Measurements from ENCODE around the gene OGG1. TPM values are rescaled to one million over a fixed set of nuclear protein-coding genes. Genes with fewer than 3 reads are reported as not detected.

Gene OGG1
- total and polyA plus RNA-seq, 9 of the 15 experiments (the other 6 are each of a cell fraction or from before 2014, with no cell fraction given): 6.6 to 33.0 (median 24.4) TPM

DNA sequence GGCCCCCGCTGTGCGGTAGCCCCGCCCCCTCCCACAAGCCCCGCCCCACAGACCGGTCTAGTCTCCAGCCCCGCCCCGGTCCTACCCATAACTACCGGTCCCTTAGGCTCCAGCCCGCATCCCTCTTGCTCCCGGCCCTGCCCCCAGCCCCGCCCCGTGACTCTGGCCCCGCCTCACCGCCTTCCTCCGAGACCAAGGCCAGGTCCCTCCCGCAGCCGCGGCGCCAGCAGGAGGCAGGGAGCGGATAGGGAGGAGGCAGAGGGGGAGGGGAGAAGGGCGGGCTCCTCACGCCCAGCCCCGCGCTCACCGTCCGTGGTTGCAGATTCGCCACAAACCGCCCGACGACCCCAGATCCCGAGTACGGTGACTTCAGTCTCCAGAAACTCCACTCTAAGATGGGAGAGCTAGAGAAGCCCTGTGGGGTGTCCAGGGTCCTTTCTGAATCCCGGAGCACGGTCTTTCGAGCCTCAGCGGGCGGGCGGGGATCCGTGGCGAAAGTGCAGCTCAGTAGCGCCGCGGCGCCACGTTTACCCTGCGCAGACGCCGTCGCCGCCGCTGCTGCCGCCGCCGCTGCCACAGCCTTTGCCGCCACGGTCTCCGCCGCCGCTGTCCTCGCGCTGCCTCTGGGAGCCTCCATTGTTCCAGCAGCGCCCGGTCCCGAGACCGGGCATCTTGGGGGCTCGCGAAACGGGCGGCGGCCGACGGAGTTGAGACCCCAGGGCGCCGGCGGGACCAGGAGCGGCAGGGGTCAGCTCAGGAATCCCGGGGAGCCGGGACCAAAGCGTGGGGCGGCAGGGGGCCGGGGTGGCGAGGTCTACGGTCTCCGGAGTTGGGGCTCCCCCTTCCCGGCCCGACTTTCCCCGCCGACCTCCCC is 18.3 kb upstream of the OGG1 start, which contains the start of gene BRPF1 (continued):
- no peak for TF ChIP-seq CBX2 (IDR thresholded peaks at IDR 0.05; ENCODE audit: insufficient read depth, low read length, poor library complexity, severe bottlenecking)
- no peak for TF ChIP-seq COPS2 (conservative IDR thresholded peaks at IDR 0.05)
- peak; percentile 76 for TF ChIP-seq EGR1 (conservative IDR thresholded peaks at IDR 0.05)
- TF ChIP-seq ZNF324 (CRISPR knock-in tag; IDR thresholded peaks at IDR 0.05): no peak
- peak; percentile 64; the same call in 1 of the 2 replicates for TF ChIP-seq GTF2F1 (IDR thresholded peaks at IDR 0.05; ENCODE audit: low read depth, low read length)
- TF ChIP-seq, protein P1, sequence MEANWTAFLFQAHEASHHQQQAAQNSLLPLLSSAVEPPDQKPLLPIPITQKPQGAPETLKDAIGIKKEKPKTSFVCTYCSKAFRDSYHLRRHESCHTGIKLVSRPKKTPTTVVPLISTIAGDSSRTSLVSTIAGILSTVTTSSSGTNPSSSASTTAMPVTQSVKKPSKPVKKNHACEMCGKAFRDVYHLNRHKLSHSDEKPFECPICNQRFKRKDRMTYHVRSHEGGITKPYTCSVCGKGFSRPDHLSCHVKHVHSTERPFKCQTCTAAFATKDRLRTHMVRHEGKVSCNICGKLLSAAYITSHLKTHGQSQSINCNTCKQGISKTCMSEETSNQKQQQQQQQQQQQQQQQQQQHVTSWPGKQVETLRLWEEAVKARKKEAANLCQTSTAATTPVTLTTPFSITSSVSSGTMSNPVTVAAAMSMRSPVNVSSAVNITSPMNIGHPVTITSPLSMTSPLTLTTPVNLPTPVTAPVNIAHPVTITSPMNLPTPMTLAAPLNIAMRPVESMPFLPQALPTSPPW (CRISPR knock-in tag; IDR thresholded peaks at IDR 0.05): peak; percentile 98
- TF ChIP-seq ZNF561 (CRISPR knock-in tag; conservative IDR thresholded peaks at IDR 0.05): no peak
- TF ChIP-seq PHF8 (IDR thresholded peaks at IDR 0.05; ENCODE audit: borderline replicate concordance, low read length): peak; percentile 88; the same call in 1 of the 2 replicates
- no peak for TF ChIP-seq FOXA3 (CRISPR knock-in tag; conservative IDR thresholded peaks at IDR 0.05 in 1 of 2, IDR thresholded peaks at IDR 0.05 in 1 of 2)
- peak; percentile 66 for TF ChIP-seq THRB (CRISPR knock-in tag; conservative IDR thresholded peaks at IDR 0.05)
- TF ChIP-seq HBP1 (CRISPR knock-in tag; IDR thresholded peaks at IDR 0.05): no peak
- TF ChIP-seq, protein P2, sequence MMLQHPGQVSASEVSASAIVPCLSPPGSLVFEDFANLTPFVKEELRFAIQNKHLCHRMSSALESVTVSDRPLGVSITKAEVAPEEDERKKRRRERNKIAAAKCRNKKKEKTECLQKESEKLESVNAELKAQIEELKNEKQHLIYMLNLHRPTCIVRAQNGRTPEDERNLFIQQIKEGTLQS (IDR thresholded peaks at IDR 0.05): no peak; the same call in 1 of the 2 replicates
- TF ChIP-seq, protein P2 (CRISPR knock-in tag; conservative IDR thresholded peaks at IDR 0.05): 0 out of 2 replicates have a peak, but pooled peaks have one; percentile 23
- peak; percentile 79 for TF ChIP-seq GABPA (tag; conservative IDR thresholded peaks at IDR 0.05; ENCODE audit: low read depth)
- TF ChIP-seq, protein P3, sequence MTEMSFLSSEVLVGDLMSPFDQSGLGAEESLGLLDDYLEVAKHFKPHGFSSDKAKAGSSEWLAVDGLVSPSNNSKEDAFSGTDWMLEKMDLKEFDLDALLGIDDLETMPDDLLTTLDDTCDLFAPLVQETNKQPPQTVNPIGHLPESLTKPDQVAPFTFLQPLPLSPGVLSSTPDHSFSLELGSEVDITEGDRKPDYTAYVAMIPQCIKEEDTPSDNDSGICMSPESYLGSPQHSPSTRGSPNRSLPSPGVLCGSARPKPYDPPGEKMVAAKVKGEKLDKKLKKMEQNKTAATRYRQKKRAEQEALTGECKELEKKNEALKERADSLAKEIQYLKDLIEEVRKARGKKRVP (CRISPR knock-in tag; IDR thresholded peaks at IDR 0.05): no peak
- TF ChIP-seq TBL1XR1 (IDR thresholded peaks at IDR 0.05; ENCODE audit: low read length in 2 of 2): peak in 1 of 2 experiments; percentile 31; a peak in 1 of 4 replicates
- peak; percentile 93 for TF ChIP-seq HDAC2 (IDR thresholded peaks at IDR 0.05)
- peak; percentile 99 for TF ChIP-seq SP1 (CRISPR knock-in tag; IDR thresholded peaks at IDR 0.05)
- TF ChIP-seq JUND (IDR thresholded peaks at IDR 0.05; ENCODE audit: borderline replicate concordance, low read depth, low read length): 0 out of 2 replicates have a peak, but pooled peaks have one; percentile 31
- 0 out of 3 replicates have a peak, but pooled peaks have one; percentile 38 for TF ChIP-seq JUND (tag; IDR thresholded peaks at IDR 0.05; ENCODE audit: borderline replicate concordance, low read depth, low read length)
- peak; percentile 80 for TF ChIP-seq POLR2B (IDR thresholded peaks at IDR 0.05; ENCODE audit: low read depth, partially characterized antibody)
